AG04450 (cell line): Measurements from ENCODE around the gene DECR2. TPM values are rescaled to one million over a fixed set of nuclear protein-coding genes. Genes with fewer than 3 reads are reported as not detected.

Source experiments
- CTCF ChIA-PET: fragments of 300-600, 350-600 bp; formaldehyde crosslinking; extraction: SDS; loops from one replicate; lab custom pipeline; 2022; ENCODE audit warnings: antibody characterized with exemption, inconsistent platforms; lab: Charles Lee
- POLR2A ChIA-PET: fragments of 350-600 bp; formaldehyde crosslinking; extraction: SDS; loops from one replicate; lab custom pipeline; 2021; ENCODE audit warnings: antibody characterized with exemption, inconsistent platforms; lab: Yijun Ruan, JAX
- DNase-seq: peaks from one replicate; pipeline ENCODE4 v3.0.0-alpha.2; 2011; ENCODE audit warnings: low read depth, low spot score
- H3K27ac ChIP-seq: one replicate; pipeline ENCODE4 v1.5.1; 2012; ENCODE audit warnings: low read depth, low read length, control low read depth
- H3K27me3 ChIP-seq: one replicate; pipeline ENCODE4 v1.6.0; 2012; ENCODE audit warnings: low read length; ENCODE audit not compliant: control insufficient read depth, insufficient read depth
- H3K4me3 ChIP-seq: 2 replicates; pipeline ENCODE4 v1.5.1; 2011; ENCODE audit warnings: mild to moderate bottlenecking, low read depth, low read length, control low read depth
- H3K9me3 ChIP-seq: 2 replicates; pipeline ENCODE4 v1.5.1; 2012; ENCODE audit warnings: low read length; ENCODE audit not compliant: control insufficient read depth, insufficient read depth
- polyA plus RNA-seq: library from polyadenylated mRNA; depleted of rRNA; stranded (reverse); fragments of >200 nt; gene quantifications from 2 replicates; pipeline ENCODE4 v1.2.3, GENCODE V29; 2011
- TF ChIP-seq, protein P1 (sequence below): IDR thresholded peaks from 2 replicates; pipeline ENCODE4 v1.5.1; 2011; ENCODE audit warnings: low read depth, low read length, control low read depth, inconsistent platforms

The DECR2 gene
- polyA plus RNA-seq, 1 experiment = 11.6 TPM

DNA sequence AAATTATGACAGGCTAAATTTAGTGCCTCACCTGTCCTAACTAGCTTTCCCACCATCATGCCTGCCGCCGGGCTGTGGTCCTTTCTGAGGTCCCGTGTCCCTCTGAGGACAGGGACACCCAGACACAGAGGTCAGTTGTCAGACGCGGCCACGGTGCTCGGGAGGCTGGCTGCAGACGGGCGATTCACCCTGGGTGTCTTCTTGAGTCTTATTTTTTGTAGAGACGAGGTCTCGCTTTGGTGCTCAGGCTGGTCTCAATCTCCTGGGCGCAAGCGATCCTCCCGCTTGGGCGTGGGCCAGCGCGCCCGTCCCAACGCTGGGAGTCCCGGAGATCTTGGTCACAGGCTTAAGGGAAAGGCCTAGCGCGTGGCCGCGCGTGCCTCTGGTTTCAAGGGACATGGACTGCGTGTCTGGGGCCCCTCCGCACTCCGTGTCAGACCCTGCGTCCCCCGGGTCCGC lies 23.0 kb downstream of the DECR2 start:
- no peaks in the 10 kb centered on the region for H3K27me3 ChIP-seq
- ChIA-PET POLR2A (interaction anchor here (1.0 to 1.5 kb wide), 2 partner anchors 11 to 23 kb away, joined by 3 to 5 read pairs; partner anchors contain the start of gene DECR2), CTCF (no interaction called here)
- peak overlapping the region; percentile 74 for H3K4me3 ChIP-seq
- TF ChIP-seq, protein P1, sequence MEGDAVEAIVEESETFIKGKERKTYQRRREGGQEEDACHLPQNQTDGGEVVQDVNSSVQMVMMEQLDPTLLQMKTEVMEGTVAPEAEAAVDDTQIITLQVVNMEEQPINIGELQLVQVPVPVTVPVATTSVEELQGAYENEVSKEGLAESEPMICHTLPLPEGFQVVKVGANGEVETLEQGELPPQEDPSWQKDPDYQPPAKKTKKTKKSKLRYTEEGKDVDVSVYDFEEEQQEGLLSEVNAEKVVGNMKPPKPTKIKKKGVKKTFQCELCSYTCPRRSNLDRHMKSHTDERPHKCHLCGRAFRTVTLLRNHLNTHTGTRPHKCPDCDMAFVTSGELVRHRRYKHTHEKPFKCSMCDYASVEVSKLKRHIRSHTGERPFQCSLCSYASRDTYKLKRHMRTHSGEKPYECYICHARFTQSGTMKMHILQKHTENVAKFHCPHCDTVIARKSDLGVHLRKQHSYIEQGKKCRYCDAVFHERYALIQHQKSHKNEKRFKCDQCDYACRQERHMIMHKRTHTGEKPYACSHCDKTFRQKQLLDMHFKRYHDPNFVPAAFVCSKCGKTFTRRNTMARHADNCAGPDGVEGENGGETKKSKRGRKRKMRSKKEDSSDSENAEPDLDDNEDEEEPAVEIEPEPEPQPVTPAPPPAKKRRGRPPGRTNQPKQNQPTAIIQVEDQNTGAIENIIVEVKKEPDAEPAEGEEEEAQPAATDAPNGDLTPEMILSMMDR = no peak
- peak overlapping the region; percentile 75 for H3K27ac ChIP-seq
- no peaks in the 10 kb centered on the region; the same call in 1 of the 2 replicates for H3K9me3 ChIP-seq
- DNase-seq = no peak

DNA sequence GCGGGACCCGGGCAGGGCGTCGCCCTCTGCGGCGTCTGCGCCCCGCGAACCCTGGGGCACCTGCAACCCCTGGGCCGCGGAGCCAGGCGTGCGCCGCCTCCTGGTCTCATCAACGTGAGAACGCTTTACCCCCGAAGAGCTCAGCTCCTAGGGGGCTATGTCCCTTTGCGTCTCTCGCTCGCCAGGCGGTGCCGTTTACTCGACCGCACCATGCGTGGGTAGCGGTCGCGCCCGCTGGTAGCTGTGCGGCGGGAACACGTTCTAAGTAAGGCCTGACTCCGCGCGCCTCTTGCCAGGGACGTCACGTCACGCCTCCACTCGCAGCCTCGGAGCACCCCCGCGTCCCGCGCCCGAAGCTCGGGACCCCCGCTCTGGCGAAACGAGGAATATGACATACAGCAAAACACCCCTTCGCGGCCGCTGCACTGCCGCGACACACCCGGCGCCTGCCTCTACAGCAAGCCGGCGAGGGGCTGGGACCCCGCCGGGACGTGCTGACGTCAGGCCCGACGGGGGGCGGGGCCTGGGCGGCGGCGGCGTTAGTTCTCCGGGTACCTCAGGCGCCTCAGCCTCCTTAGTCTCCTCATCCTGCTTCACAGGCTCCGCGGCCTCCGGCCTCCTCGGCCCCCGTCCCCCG lies 23.5 kb downstream of the DECR2 start, which contains the start of gene RAB11FIP3:
TSS of gene RAB11FIP3 (plus strand) at position 568 of the 637 bp plus-strand sequence. CDS start 358 bp downstream, outside the sequence.
- Histone ChIP-seq H3K9me3 (no peaks in the 10 kb centered on the region; the same call in 1 of the 2 replicates), H3K27ac (peak within 1 kb of the TSS; percentile 75), H3K4me3 (peak within 1 kb of the TSS; percentile 74), H3K27me3 (no peaks in the 10 kb centered on the region)
- ChIA-PET POLR2A (interaction anchor here (0.6 to 1.5 kb wide), 2 partner anchors 12 to 332 kb away, joined by 3 to 8 read pairs; no protein-coding TSS in a partner anchor), CTCF (no interaction called here)
- DNase-seq = no peak
- TF ChIP-seq, protein P1 = peak; percentile 20; the same call in 1 of the 2 replicates

DNA sequence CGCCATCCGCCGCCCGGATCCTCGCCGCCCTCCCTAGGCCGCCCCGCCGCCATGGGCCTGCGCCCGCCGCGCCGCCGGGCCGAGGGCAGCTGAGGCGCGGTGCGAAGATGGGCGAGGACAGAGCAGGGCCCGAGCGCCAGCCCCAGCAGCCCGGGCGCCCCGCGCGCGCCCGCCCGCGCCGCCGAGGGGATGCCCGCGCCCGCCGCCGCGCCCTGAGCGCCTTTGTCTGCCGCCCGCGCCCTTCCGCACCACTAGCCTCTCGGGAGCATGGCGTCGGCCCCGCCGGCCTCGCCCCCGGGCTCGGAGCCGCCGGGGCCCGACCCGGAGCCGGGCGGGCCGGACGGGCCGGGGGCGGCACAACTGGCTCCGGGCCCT lies 24.0 kb downstream of the DECR2 start:
- TF ChIP-seq, protein P1 = no peak
- Histone ChIP-seq H3K4me3 (peak overlapping the region; percentile 74), H3K27ac (no peak overlapping the region), H3K27me3 (no peaks in the 10 kb centered on the region), H3K9me3 (no peaks in the 10 kb centered on the region; the same call in 1 of the 2 replicates)
- ChIA-PET CTCF (no interaction called here), POLR2A (no interaction called here)
- no peak for DNase-seq

DNA sequence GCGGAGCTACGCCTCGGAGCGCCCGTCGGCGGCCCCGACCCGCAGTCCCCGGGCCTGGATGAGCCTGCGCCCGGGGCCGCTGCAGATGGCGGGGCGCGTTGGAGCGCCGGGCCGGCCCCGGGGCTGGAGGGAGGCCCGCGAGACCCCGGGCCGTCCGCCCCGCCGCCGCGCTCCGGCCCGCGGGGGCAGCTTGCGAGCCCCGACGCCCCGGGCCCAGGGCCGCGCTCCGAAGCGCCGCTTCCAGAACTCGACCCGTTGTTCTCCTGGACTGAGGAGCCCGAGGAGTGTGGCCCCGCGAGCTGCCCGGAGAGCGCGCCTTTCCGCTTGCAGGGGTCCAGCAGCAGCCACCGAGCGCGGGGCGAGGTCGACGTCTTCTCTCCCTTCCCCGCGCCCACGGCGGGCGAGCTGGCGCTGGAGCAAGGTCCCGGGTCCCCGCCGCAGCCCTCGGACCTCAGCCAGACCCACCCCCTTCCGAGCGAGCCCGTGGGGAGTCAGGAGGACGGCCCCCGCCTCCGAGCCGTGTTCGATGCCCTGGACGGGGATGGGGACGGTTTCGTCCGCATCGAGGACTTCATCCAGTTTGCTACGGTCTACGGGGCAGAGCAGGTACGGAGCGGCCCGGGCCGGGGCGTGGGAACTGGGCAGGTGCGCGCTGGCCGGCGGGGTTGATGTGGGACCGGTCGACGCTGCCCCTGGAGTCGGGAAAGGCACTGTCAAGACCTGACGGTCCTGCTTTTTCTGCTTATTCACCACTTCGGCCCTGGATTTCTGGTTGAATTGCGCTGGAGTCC lies 24.6 kb downstream of the DECR2 start:
- Histone ChIP-seq H3K9me3 (no peaks in the 10 kb centered on the region; the same call in 1 of the 2 replicates), H3K4me3 (peak overlapping the region; percentile 74), H3K27ac (no peak overlapping the region), H3K27me3 (no peaks in the 10 kb centered on the region)
- DNase-seq = no peak
- ChIA-PET CTCF (no interaction called here), POLR2A (no interaction called here)
- TF ChIP-seq, protein P1 = no peak
